DND-41 (cell line): Measurements from ENCODE around the gene G0S2.

ENCODE experiments used
- ATAC-seq: fragments of 200-7000 bp; cut with Tn5 transposase; 3 replicates; pipeline ENCODE4 v1.9.1; 2021; ENCODE audit warnings: low read depth; ENCODE audit not compliant: insufficient read depth
- DNase-seq: peaks from one replicate; pipeline ENCODE4 v3.0.0-alpha.2; 2020
- H2AFZ ChIP-seq: 2 replicates; pipeline ENCODE4 v1.6.0; 2012; ENCODE audit warnings: low read depth, low read length
- H3K27ac ChIP-seq: 2 replicates; pipeline ENCODE4 v1.5.1; 2012; ENCODE audit warnings: low read length, inconsistent platforms
- H3K27me3 ChIP-seq: fragments of 200-600 bp; sonication (generic); 2 replicates; pipeline ENCODE4 v1.6.0; 2012; ENCODE audit warnings: low read length, mild to moderate bottlenecking, inconsistent platforms; ENCODE audit not compliant: insufficient read depth, poor library complexity
- H3K36me3 ChIP-seq: 2 replicates; pipeline ENCODE4 v1.5.1; 2012; ENCODE audit warnings: low read length, inconsistent platforms; ENCODE audit not compliant: insufficient read depth
- H3K4me1 ChIP-seq: 2 replicates; pipeline ENCODE4 v1.5.1; 2012; ENCODE audit warnings: mild to moderate bottlenecking, low read length; ENCODE audit not compliant: insufficient read depth
- H3K4me2 ChIP-seq: 2 replicates; pipeline ENCODE4 v1.6.0; 2012; ENCODE audit warnings: mild to moderate bottlenecking, moderate library complexity, low read length, inconsistent platforms; ENCODE audit not compliant: insufficient read depth
- H3K4me3 ChIP-seq, 2 experiments: fragments of 200-600 bp in 1 of 2; shearing (Covaris generic) in 1 of 2; 2 replicates each; pipeline ENCODE4 v1.5.1; 2012 to 2016; ENCODE audit warnings: inconsistent platforms in 2 of 2, low read length in 2 of 2, mild to moderate bottlenecking in 2 of 2, low read depth in 1 of 2, moderate library complexity in 1 of 2
- H3K79me2 ChIP-seq: 2 replicates; pipeline ENCODE4 v1.6.0; 2012; ENCODE audit warnings: low read length, inconsistent platforms; ENCODE audit not compliant: insufficient read depth
- H3K9ac ChIP-seq: 2 replicates; pipeline ENCODE4 v1.6.0; 2012; ENCODE audit warnings: low read depth, mild to moderate bottlenecking, inconsistent platforms, low read length, moderate library complexity
- H3K9me3 ChIP-seq: 2 replicates; pipeline ENCODE4 v1.5.1; 2012; ENCODE audit warnings: low read length, moderate library complexity, mild to moderate bottlenecking, inconsistent platforms; ENCODE audit not compliant: insufficient read depth, severe bottlenecking
- H4K20me1 ChIP-seq: 2 replicates; pipeline ENCODE4 v1.6.0; 2012; ENCODE audit warnings: low read length; ENCODE audit not compliant: insufficient read depth
- CTCF ChIP-seq: IDR thresholded peaks from 2 replicates; pipeline ENCODE4 v1.5.1; 2012; ENCODE audit warnings: borderline replicate concordance, low read length, moderate library complexity, mild to moderate bottlenecking; ENCODE audit not compliant: poor library complexity, severe bottlenecking; ENCODE audit errors: extremely low read depth
- EZH2 ChIP-seq: IDR thresholded peaks from 3 replicates; pipeline ENCODE4 v1.6.1; 2012; ENCODE audit warnings: borderline replicate concordance, low read depth, mild to moderate bottlenecking, moderate library complexity, low read length, inconsistent platforms; ENCODE audit not compliant: severe bottlenecking

G0S2 gene

GRCh38 chr1:209657918-209658317 lies 17.3 kb upstream of the G0S2 start:
- DNase-seq = no peak
- no peaks in the 10 kb centered on the region for H3K4me1 ChIP-seq
- H3K36me3 ChIP-seq = no peaks in the 10 kb centered on the region
- no peaks in the 10 kb centered on the region for H4K20me1 ChIP-seq
- no peak overlapping the region for H3K27ac ChIP-seq
- no peak overlapping the region for H3K9ac ChIP-seq
- ATAC-seq = no peak
- no peak overlapping the region for H2AFZ ChIP-seq
- no peaks in the 10 kb centered on the region for H3K79me2 ChIP-seq
- no peaks in the 10 kb centered on the region for H3K9me3 ChIP-seq
- H3K4me3 ChIP-seq = no peak overlapping the region
- H3K27me3 ChIP-seq = peaks cover 10% of the 10 kb centered on the region
- TF ChIP-seq CTCF (no peak), EZH2 (no peak)
- no peak overlapping the region for H3K4me2 ChIP-seq

DNA sequence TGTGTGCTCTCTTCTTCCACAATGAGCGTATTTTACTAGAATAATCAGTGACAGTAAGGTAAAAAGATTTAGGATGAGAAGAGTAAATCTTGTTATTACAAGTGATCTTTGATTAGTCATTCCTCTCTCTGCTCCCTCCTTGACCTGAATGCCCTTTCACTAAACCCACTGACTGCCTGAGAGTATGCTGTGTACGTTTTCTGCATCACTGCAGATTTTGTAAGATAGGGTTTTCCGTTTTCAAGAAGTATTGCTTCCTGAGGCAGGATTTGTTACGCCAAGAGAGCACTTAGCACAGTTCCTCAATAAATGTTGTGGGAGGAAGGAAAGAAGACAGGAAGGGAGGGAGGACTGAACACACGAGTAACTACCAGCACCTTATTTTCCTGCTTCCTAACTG lies 15.3 kb upstream of the G0S2 start:
- no peak overlapping the region for H3K27ac ChIP-seq
- H3K36me3 ChIP-seq = no peaks in the 10 kb centered on the region
- no peaks in the 10 kb centered on the region for H3K4me1 ChIP-seq
- H3K79me2 ChIP-seq = no peaks in the 10 kb centered on the region
- no peak for ATAC-seq
- no peak for DNase-seq
- no peak overlapping the region for H3K9ac ChIP-seq
- H2AFZ ChIP-seq = no peak overlapping the region
- no peaks in the 10 kb centered on the region for H4K20me1 ChIP-seq
- peaks cover 10% of the 10 kb centered on the region for H3K27me3 ChIP-seq
- no peak overlapping the region for H3K4me2 ChIP-seq
- no peak for TF ChIP-seq EZH2
- TF ChIP-seq CTCF = no peak
- H3K4me3 ChIP-seq = no peak overlapping the region
- H3K9me3 ChIP-seq = no peaks in the 10 kb centered on the region

DNA sequence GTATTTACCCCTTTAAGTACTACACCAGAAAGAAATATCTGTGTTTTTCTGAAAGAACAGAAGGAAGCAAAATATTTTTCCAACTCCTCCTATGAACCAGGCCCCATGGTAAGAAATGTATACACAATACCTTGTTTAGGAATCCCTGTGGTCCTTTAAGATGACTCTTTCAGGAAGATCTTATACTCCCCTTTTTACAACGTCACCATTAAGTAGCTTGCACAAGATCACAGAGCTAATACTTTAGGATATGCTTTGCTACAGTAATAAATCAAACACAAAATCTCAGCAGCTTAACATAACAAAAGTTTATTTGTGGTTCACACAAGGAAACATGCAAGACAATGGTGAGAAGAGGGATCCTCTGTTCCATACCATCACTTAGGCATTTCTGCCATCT lies 14.1 kb upstream of the G0S2 start:
- H2AFZ ChIP-seq = no peak overlapping the region
- H4K20me1 ChIP-seq = no peaks in the 10 kb centered on the region
- H3K4me3 ChIP-seq = no peak overlapping the region
- peaks cover 10% of the 10 kb centered on the region for H3K27me3 ChIP-seq
- H3K4me2 ChIP-seq = no peak overlapping the region
- no peaks in the 10 kb centered on the region for H3K79me2 ChIP-seq
- H3K9ac ChIP-seq = no peak overlapping the region
- no peaks in the 10 kb centered on the region for H3K4me1 ChIP-seq
- DNase-seq (no peak), ATAC-seq (no peak)
- H3K9me3 ChIP-seq = no peaks in the 10 kb centered on the region
- TF ChIP-seq EZH2 (no peak), CTCF (no peak)
- H3K27ac ChIP-seq = no peak overlapping the region
- no peaks in the 10 kb centered on the region for H3K36me3 ChIP-seq

DNA sequence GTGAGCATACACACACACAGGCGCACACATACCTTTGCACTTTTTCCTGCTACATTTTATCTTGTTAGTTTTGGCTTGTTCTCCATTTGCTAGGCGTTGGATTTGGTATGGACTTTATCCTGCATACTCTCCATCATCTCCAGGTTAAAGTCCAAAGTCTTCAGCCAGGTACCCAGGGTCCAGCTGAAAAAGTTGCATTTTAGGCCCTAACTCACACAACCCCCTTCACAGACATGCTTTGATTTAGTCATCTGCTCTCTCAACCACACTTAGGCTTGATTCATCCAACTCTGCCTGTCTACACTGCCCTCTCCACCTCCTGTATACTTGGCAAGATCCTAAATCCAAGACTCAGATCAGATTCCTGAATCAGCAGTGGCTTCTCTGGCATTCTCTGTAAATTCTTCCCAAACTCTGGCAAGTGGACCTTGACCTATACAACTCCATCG lies 12.3 kb upstream of the G0S2 start:
- Histone ChIP-seq H4K20me1 (no peaks in the 10 kb centered on the region), H3K9ac (no peak overlapping the region), H3K27me3 (peaks cover 4% of the 10 kb centered on the region), H3K4me1 (no peaks in the 10 kb centered on the region), H3K36me3 (no peaks in the 10 kb centered on the region), H3K9me3 (no peaks in the 10 kb centered on the region), H3K27ac (no peak overlapping the region), H2AFZ (no peak overlapping the region), H3K4me2 (no peak overlapping the region), H3K4me3 (no peak overlapping the region), H3K79me2 (no peaks in the 10 kb centered on the region)
- no peak for DNase-seq
- no peak for ATAC-seq
- TF ChIP-seq EZH2 = no peak
- no peak for TF ChIP-seq CTCF
